Measurements from ENCODE around the gene RBM42. TPM values are rescaled to one million over a fixed set of nuclear protein-coding genes. Genes with fewer than 3 reads are reported as not detected.
A peak's percentile ranks its signal among the peaks of the same experiment; 100 is the strongest.

The RBM42 gene
- total and polyA plus RNA-seq, 5 donors from 2014 or later = 52.3 to 69.0 (median 56.7) TPM

DNA sequence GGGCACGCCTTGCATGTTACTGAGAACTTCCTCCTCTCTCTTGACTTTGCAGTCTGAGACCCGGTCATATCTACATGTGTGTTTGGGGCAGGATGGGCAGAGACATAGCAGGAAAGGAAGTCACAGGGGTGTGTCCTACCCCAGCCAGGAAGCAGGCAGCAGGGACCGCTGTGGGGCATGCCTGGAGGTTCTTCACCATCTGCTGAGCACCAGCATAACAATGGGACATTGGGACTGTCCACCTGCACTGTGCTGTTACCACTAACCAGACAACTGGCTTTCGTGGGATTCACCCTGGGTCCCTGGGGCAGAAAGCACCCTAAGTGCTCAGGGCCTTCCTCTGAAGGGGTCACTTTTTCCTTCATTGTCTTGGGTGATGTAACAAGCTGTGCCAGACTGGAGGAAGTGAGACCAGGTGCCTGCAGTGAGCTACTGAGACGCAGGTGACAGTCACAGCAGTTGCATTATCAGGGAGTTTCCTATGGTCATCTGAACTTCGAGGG is 18.9 kb upstream of the RBM42 start:
- peaks cover 3% of the 10 kb centered on the region for H3K36me3 Mint-ChIP-seq
- DNase-seq = peak in 2 of 3 donors; percentile 40 to 94
- Histone ChIP-seq H3K4me3 (ENCODE audit: low read depth, low read length) (peak overlapping the region; percentile 51), H3K36me3 (ENCODE audit: control insufficient read depth, insufficient read depth, low read length) (peaks cover under 1% of the 10 kb centered on the region), H3K9me3 (ENCODE audit: control insufficient read depth in 2 of 2, low read length in 2 of 2) (peaks cover 5 to 7% of the 10 kb centered on the region in 2 experiments), H3K27me3 (ENCODE audit: control insufficient read depth, insufficient read depth, low read length) (no peaks in the 10 kb centered on the region), H3K4me1 (ENCODE audit: control insufficient read depth, insufficient read depth, low read length, poor library complexity, severe bottlenecking) (peaks cover 33% of the 10 kb centered on the region), H3K27ac (ENCODE audit: insufficient read depth, low read length, poor library complexity, severe bottlenecking) (peak overlapping the region; percentile 73)
- peak; percentile 69 to 73 for ATAC-seq (ENCODE audit: low read depth in 2 of 2)
- peaks cover 0 to 10% (median 4%) of the 10 kb centered on the region in 7 donors for H3K9me3 Mint-ChIP-seq
- peak overlapping the region; percentile 84 to 96 (median 90) for H3K27ac Mint-ChIP-seq
- peak overlapping the region; percentile 43 to 83 (median 71) for H3K4me3 Mint-ChIP-seq
- no peaks in the 10 kb centered on the region for H3K27me3 Mint-ChIP-seq
- H3K4me1 Mint-ChIP-seq = peaks cover 12 to 51% (median 24%) of the 10 kb centered on the region in 4 donors

DNA sequence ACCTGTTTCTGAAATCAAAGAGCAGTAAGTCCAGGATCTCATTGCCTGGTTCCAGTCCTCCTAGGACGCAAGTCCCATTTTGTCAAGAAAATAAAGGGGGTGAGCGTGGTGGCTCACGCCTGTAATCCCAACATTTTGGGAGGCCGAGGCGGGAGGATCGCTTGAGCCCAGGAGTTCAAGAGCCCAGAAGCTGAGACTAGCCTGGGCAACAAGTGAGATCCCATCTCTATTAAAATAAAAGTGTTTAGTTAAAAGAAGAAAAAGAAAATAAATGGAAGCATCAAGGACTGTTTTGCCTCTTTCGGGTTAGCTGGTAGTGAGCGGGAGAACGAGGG is 16.6 kb upstream of the RBM42 start:
- peaks cover 12 to 51% (median 26%) of the 10 kb centered on the region in 4 donors for H3K4me1 Mint-ChIP-seq
- peaks cover 4 to 5% of the 10 kb centered on the region in 2 experiments for H3K9me3 ChIP-seq (ENCODE audit: control insufficient read depth in 2 of 2, low read length in 2 of 2)
- no peaks in the 10 kb centered on the region for H3K27me3 ChIP-seq (ENCODE audit: control insufficient read depth, insufficient read depth, low read length)
- H3K36me3 ChIP-seq (ENCODE audit: control insufficient read depth, insufficient read depth, low read length) = peaks cover 5% of the 10 kb centered on the region
- H3K27ac Mint-ChIP-seq = peak overlapping the region; percentile 92 to 96 (median 93)
- no peak for DNase-seq
- no peak for ATAC-seq (ENCODE audit: low read depth in 2 of 2)
- H3K4me1 ChIP-seq (ENCODE audit: control insufficient read depth, insufficient read depth, low read length, poor library complexity, severe bottlenecking) = peaks cover 33% of the 10 kb centered on the region
- H3K27ac ChIP-seq (ENCODE audit: insufficient read depth, low read length, poor library complexity, severe bottlenecking) = peak overlapping the region; percentile 77
- H3K9me3 Mint-ChIP-seq = peaks cover 0 to 10% (median 4%) of the 10 kb centered on the region in 7 donors
- peaks cover 10% of the 10 kb centered on the region for H3K36me3 Mint-ChIP-seq
- peak overlapping the region; percentile 79 for H3K4me3 ChIP-seq (ENCODE audit: low read depth, low read length)
- H3K4me3 Mint-ChIP-seq = peak overlapping the region; percentile 84 to 94 (median 90)
- H3K27me3 Mint-ChIP-seq = no peaks in the 10 kb centered on the region

DNA sequence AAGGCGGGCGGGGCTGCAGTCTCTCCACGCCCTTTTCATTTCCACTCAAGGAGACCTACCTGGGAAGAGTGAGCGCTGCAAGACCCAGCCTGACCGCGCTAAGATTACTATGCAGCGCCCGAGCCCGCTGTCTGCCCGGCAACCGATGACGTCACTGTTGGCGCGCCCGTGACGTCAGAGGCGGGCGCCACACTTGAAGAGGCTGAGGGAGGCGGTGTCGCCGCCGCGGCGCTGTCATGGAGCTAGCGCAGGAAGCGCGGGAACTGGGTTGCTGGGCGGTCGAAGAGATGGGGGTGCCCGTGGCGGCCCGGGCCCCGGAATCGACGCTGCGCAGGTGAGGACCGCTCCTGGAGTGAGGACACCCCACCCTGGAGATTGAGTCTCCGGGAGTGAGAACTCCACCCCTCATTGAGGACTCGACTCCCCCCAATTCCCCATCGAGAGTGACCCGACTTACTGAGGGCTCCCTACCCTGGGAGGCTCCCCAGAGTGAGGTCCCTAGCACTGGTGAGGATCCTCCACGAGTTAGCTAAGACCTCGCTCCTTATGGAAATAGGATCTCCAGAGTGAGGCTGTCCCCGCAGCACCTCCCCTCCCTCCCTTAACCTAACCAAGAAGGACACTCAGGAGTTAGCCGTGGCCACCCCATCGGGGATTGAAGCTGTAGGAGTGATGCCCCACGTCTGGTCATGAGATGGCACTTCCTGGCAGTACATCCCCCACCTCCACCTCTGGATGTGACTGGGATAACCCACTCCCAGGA is 16.1 kb upstream of the RBM42 start, which contains the start of gene HAUS5:
Gene HAUS5 (plus strand): TSS at position 177 of the 763 bp plus-strand sequence. CDS start 60 bp downstream, at position 237.
- H3K4me1 Mint-ChIP-seq = peaks cover 12 to 51% (median 26%) of the 10 kb centered on the region in 4 donors
- H3K4me3 Mint-ChIP-seq = peak within 1 kb of the TSS; percentile 84 to 94 (median 90)
- peaks cover 0 to 7% (median 0%) of the 10 kb centered on the region in 7 donors for H3K9me3 Mint-ChIP-seq

GRCh38 chr19:35613574-35613973 is 15.3 kb upstream of the RBM42 start:
- Histone ChIP-seq H3K27ac (ENCODE audit: insufficient read depth, low read length, poor library complexity, severe bottlenecking) (peak overlapping the region; percentile 77), H3K4me3 (ENCODE audit: low read depth, low read length) (no peak overlapping the region)

More for the DNA sequence above, 16.1 kb upstream of the RBM42 start, which contains the start of gene HAUS5:
- Mint-ChIP-seq H3K27me3 (no peaks in the 10 kb centered on the region), H3K27ac (peak within 1 kb of the TSS; percentile 92 to 96 (median 93)), H3K36me3 (peaks cover 8% of the 10 kb centered on the region)
- H3K4me1 ChIP-seq (ENCODE audit: control insufficient read depth, insufficient read depth, low read length, poor library complexity, severe bottlenecking) = peaks cover 33% of the 10 kb centered on the region
- peaks cover 8% of the 10 kb centered on the region for H3K36me3 ChIP-seq (ENCODE audit: control insufficient read depth, insufficient read depth, low read length)
- H3K27ac ChIP-seq (ENCODE audit: insufficient read depth, low read length, poor library complexity, severe bottlenecking) = peak within 1 kb of the TSS; percentile 77
- no peaks in the 10 kb centered on the region for H3K27me3 ChIP-seq (ENCODE audit: control insufficient read depth, insufficient read depth, low read length)
- H3K9me3 ChIP-seq (ENCODE audit: control insufficient read depth in 2 of 2, low read length in 2 of 2) = peaks cover 0 to under 1% of the 10 kb centered on the region in 2 experiments
- H3K4me3 ChIP-seq (ENCODE audit: low read depth, low read length) = peak within 1 kb of the TSS; percentile 79
- DNase-seq = peak; percentile 92 to 96 (median 94)
- ATAC-seq (ENCODE audit: low read depth in 2 of 2) = peak; percentile 86 to 87

GRCh38 chr19:35615036-35615435 is 13.8 kb upstream of the RBM42 start:
- no peaks in the 10 kb centered on the region for H3K27me3 Mint-ChIP-seq
- DNase-seq (no peak), ATAC-seq (ENCODE audit: low read depth in 2 of 2) (no peak)
- Histone ChIP-seq H3K4me1 (ENCODE audit: control insufficient read depth, insufficient read depth, low read length, poor library complexity, severe bottlenecking) (peaks cover 25% of the 10 kb centered on the region), H3K27ac (ENCODE audit: insufficient read depth, low read length, poor library complexity, severe bottlenecking) (no peak overlapping the region), H3K27me3 (ENCODE audit: control insufficient read depth, insufficient read depth, low read length) (no peaks in the 10 kb centered on the region), H3K4me3 (ENCODE audit: low read depth, low read length) (no peak overlapping the region), H3K36me3 (ENCODE audit: control insufficient read depth, insufficient read depth, low read length) (peaks cover 9% of the 10 kb centered on the region), H3K9me3 (ENCODE audit: control insufficient read depth in 2 of 2, low read length in 2 of 2) (no peaks in the 10 kb centered on the region)
- peak overlapping the region in 2 of 3 donors; percentile 42 to 55 for H3K27ac Mint-ChIP-seq
- peaks cover 0 to 35% (median 15%) of the 10 kb centered on the region in 4 donors for H3K4me1 Mint-ChIP-seq
- H3K4me3 Mint-ChIP-seq = peak overlapping the region in 1 of 4 donors; percentile 49
- H3K9me3 Mint-ChIP-seq = no peaks in the 10 kb centered on the region
- H3K36me3 Mint-ChIP-seq = peaks cover 8% of the 10 kb centered on the region

More at GRCh38 chr19:35613574-35613973, 15.3 kb upstream of the RBM42 start:
- peak overlapping the region; percentile 86 to 96 (median 92) for H3K27ac Mint-ChIP-seq
- DNase-seq (no peak), ATAC-seq (ENCODE audit: low read depth in 2 of 2) (no peak)
- peaks cover 33% of the 10 kb centered on the region for H3K4me1 ChIP-seq (ENCODE audit: control insufficient read depth, insufficient read depth, low read length, poor library complexity, severe bottlenecking)
- peaks cover 9% of the 10 kb centered on the region for H3K36me3 ChIP-seq (ENCODE audit: control insufficient read depth, insufficient read depth, low read length)
- peaks cover 0 to 2% (median 0%) of the 10 kb centered on the region in 7 donors for H3K9me3 Mint-ChIP-seq
- H3K36me3 Mint-ChIP-seq = peaks cover 8% of the 10 kb centered on the region
- H3K27me3 ChIP-seq (ENCODE audit: control insufficient read depth, insufficient read depth, low read length) = no peaks in the 10 kb centered on the region
- H3K4me3 Mint-ChIP-seq = peak overlapping the region; percentile 66 to 91 (median 87)
- H3K9me3 ChIP-seq (ENCODE audit: control insufficient read depth in 2 of 2, low read length in 2 of 2) = no peaks in the 10 kb centered on the region
- H3K27me3 Mint-ChIP-seq = no peaks in the 10 kb centered on the region
- H3K4me1 Mint-ChIP-seq = peaks cover 8 to 49% (median 23%) of the 10 kb centered on the region in 4 donors

- ATAC-seq (ENCODE audit: low read depth in 2 of 2) = no peak
- peak overlapping the region in 1 of 3 donors; percentile 20 for H3K27ac Mint-ChIP-seq
- H3K4me1 ChIP-seq (ENCODE audit: control insufficient read depth, insufficient read depth, low read length, poor library complexity, severe bottlenecking) = no peaks in the 10 kb centered on the region
- H3K36me3 ChIP-seq (ENCODE audit: control insufficient read depth, insufficient read depth, low read length) = peaks cover 20% of the 10 kb centered on the region
- H3K9me3 Mint-ChIP-seq = no peaks in the 10 kb centered on the region
- no peaks in the 10 kb centered on the region for H3K27me3 Mint-ChIP-seq
- H3K4me3 Mint-ChIP-seq = no peak overlapping the region
- H3K27ac ChIP-seq (ENCODE audit: insufficient read depth, low read length, poor library complexity, severe bottlenecking) = no peak overlapping the region
- no peak overlapping the region for H3K4me3 ChIP-seq (ENCODE audit: low read depth, low read length)
- H3K4me1 Mint-ChIP-seq = peaks cover 0 to 5% (median 3%) of the 10 kb centered on the region in 4 donors
- no peak for DNase-seq
- H3K36me3 Mint-ChIP-seq = peaks cover 17% of the 10 kb centered on the region
- H3K9me3 ChIP-seq (ENCODE audit: control insufficient read depth in 2 of 2, low read length in 2 of 2) = no peaks in the 10 kb centered on the region
- H3K27me3 ChIP-seq (ENCODE audit: control insufficient read depth, insufficient read depth, low read length) = no peaks in the 10 kb centered on the region
Measured at GRCh38 chr19:35618857-35619256, 10.0 kb upstream of the RBM42 start.

DNA sequence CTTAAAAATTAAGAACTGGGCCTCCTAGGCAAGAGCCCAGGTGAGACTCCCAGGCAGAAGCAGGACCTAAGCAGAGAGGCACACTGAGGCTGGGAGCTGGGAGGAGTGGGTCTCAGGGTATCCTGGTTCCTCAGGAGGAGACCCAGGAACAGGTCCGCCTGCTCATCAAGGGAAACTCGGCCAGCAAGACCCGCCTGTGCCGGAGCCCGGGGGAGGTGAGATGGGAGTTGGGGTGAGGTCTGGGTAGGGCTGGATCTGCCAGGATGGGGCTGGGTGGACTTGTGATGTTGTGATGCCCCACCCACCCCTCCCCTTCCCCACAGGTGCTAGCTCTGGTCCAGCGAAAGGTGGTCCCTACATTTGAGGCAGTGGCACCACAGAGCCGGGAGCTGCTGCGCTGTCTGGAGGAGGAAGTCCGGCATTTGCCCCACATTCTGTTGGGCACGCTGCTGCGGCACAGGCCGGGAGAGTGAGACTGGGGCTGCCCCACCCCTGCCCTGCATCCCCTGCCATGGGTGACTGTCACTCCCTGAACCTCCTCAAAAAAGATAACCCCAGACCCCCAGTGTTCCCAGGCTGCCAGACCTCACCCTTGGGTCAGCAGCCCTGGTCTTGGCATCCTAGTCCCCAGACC is 9.4 kb upstream of the RBM42 start:
- Mint-ChIP-seq H3K9me3 (no peaks in the 10 kb centered on the region), H3K4me3 (no peak overlapping the region)
- no peak for ATAC-seq (ENCODE audit: low read depth in 2 of 2)

More for the DNA sequence above, 9.4 kb upstream of the RBM42 start:
- no peaks in the 10 kb centered on the region for H3K27me3 ChIP-seq (ENCODE audit: control insufficient read depth, insufficient read depth, low read length)
- peaks cover 17% of the 10 kb centered on the region for H3K36me3 Mint-ChIP-seq
- peak overlapping the region in 1 of 3 donors; percentile 20 for H3K27ac Mint-ChIP-seq
- no peak overlapping the region for H3K27ac ChIP-seq (ENCODE audit: insufficient read depth, low read length, poor library complexity, severe bottlenecking)
- no peaks in the 10 kb centered on the region for H3K4me1 ChIP-seq (ENCODE audit: control insufficient read depth, insufficient read depth, low read length, poor library complexity, severe bottlenecking)
- no peak overlapping the region for H3K4me3 ChIP-seq (ENCODE audit: low read depth, low read length)
- H3K36me3 ChIP-seq (ENCODE audit: control insufficient read depth, insufficient read depth, low read length) = peaks cover 20% of the 10 kb centered on the region
- no peak for DNase-seq
- H3K9me3 ChIP-seq (ENCODE audit: control insufficient read depth in 2 of 2, low read length in 2 of 2) = no peaks in the 10 kb centered on the region
- peaks cover 0 to 4% (median 2%) of the 10 kb centered on the region in 4 donors for H3K4me1 Mint-ChIP-seq
- H3K27me3 Mint-ChIP-seq = no peaks in the 10 kb centered on the region
